HEK293 (cell line): ENCODE data around the gene CCDC136.

Experiments used
- CTCF ChIA-PET: fragments of 350-600 bp; formaldehyde crosslinking; extraction: SDS; loops from one replicate; lab custom pipeline; 2021; ENCODE audit warnings: antibody characterized with exemption; lab: Yijun Ruan, JAX
- POLR2A ChIA-PET: fragments of 300-600 bp; formaldehyde crosslinking; extraction: SDS; loops from one replicate; lab custom pipeline; 2020; ENCODE audit warnings: antibody characterized with exemption, inconsistent platforms; lab: Yijun Ruan, JAX
- H3K27ac ChIP-seq: fragments of 200-500 bp; sonication (Bioruptor generic); 2 replicates; pipeline ENCODE4 v1.5.1; 2014; ENCODE audit warnings: low read depth, low read length, control low read depth, inconsistent platforms; ENCODE audit errors: extremely low read depth
- H3K36me3 ChIP-seq, 2 experiments: fragments of 200-500 bp in 1 of 2; sonication (Bioruptor generic) in 1 of 2; 1 replicate in 1 of 2; 2 replicates in 1 of 2; pipeline ENCODE4 v1.5.1; 2014 to 2017; ENCODE audit warnings: inconsistent platforms in 2 of 2, low read length in 2 of 2; ENCODE audit not compliant: control insufficient read depth in 2 of 2, insufficient read depth in 1 of 2
- H3K4me1 ChIP-seq: fragments of 200-500 bp; sonication (Bioruptor generic); 2 replicates; pipeline ENCODE4 v1.5.1; 2014; ENCODE audit warnings: mild to moderate bottlenecking, low read length, inconsistent platforms; ENCODE audit not compliant: control insufficient read depth, insufficient read depth
- H3K4me3 ChIP-seq: 2 replicates; pipeline ENCODE4 v1.5.1; 2011; ENCODE audit warnings: low read depth, mild to moderate bottlenecking, control low read depth, low read length, moderate library complexity
- H3K9me3 ChIP-seq: fragments of 200-500 bp; sonication (Bioruptor generic); 2 replicates; pipeline ENCODE4 v1.5.1; 2014; ENCODE audit warnings: low read depth, low read length, inconsistent platforms; ENCODE audit not compliant: control insufficient read depth, insufficient read depth
- BCL11A ChIP-seq: fragments of 450-650 bp; formaldehyde crosslinking; IDR thresholded peaks from 2 replicates; pipeline ENCODE4 v1.5.1; 2016; ENCODE audit warnings: low read depth, missing biosample characterization, missing genetic modification characterization
- EGR2 ChIP-seq: fragments of 450-650 bp; formaldehyde crosslinking; IDR thresholded peaks from 2 replicates; pipeline ENCODE4 v1.5.1; 2016; ENCODE audit warnings: low read depth, missing biosample characterization, missing genetic modification characterization
- GLI2 ChIP-seq: fragments of 450-650 bp; formaldehyde crosslinking; IDR thresholded peaks from 2 replicates; pipeline ENCODE4; 2017; ENCODE audit warnings: missing biosample characterization, missing genetic modification characterization, low read depth, borderline replicate concordance
- HIC1 ChIP-seq: fragments of 450-650 bp; formaldehyde crosslinking; IDR thresholded peaks from 2 replicates; pipeline ENCODE4 v1.5.1; 2016; ENCODE audit warnings: missing biosample characterization, missing genetic modification characterization
- KLF9 ChIP-seq: fragments of 450-650 bp; formaldehyde crosslinking; IDR thresholded peaks from 2 replicates; pipeline ENCODE4 v1.5.1; 2016; ENCODE audit warnings: missing biosample characterization, missing genetic modification characterization, low read depth
- PBX3 ChIP-seq: sonication (generic); formaldehyde crosslinking; IDR thresholded peaks from 2 replicates; pipeline ENCODE4 v1.8.1; 2022; ENCODE audit warnings: mild to moderate bottlenecking, moderate library complexity, missing genetic modification reagents
- PRDM4 ChIP-seq: fragments of 450-650 bp; formaldehyde crosslinking; IDR thresholded peaks from 2 replicates; pipeline ENCODE4 v1.5.1; 2017; ENCODE audit warnings: missing biosample characterization, missing genetic modification characterization
- SETDB1 ChIP-seq: IDR thresholded peaks from one replicate; pipeline ENCODE4 v1.6.1; 2017; ENCODE audit warnings: mild to moderate bottlenecking, low read length, moderate library complexity, mixed read lengths; ENCODE audit not compliant: insufficient read length
- SP3 ChIP-seq: fragments of 450-650 bp; formaldehyde crosslinking; IDR thresholded peaks from 2 replicates; pipeline ENCODE4 v1.5.1; 2016; ENCODE audit warnings: missing biosample characterization, missing genetic modification characterization
- ZFHX2 ChIP-seq: fragments of 450-650 bp; formaldehyde crosslinking; conservative IDR thresholded peaks from 2 replicates; pipeline ENCODE4 v1.5.1; 2016; ENCODE audit warnings: missing biosample characterization, missing genetic modification characterization
- ZNF112 ChIP-seq: fragments of 450-650 bp; formaldehyde crosslinking; IDR thresholded peaks from 2 replicates; pipeline ENCODE4 v1.5.0; 2017; ENCODE audit warnings: missing biosample characterization, missing genetic modification characterization
- ZNF138 ChIP-seq: fragments of 450-650 bp; formaldehyde crosslinking; IDR thresholded peaks from 2 replicates; pipeline ENCODE4 v1.5.1; 2016; ENCODE audit warnings: missing biosample characterization, missing genetic modification characterization, borderline replicate concordance
- ZNF16 ChIP-seq: fragments of 450-650 bp; formaldehyde crosslinking; IDR thresholded peaks from 2 replicates; pipeline ENCODE4 v1.5.1; 2016; ENCODE audit warnings: low read depth, missing biosample characterization, missing genetic modification characterization
- ZNF169 ChIP-seq: fragments of 450-650 bp; formaldehyde crosslinking; IDR thresholded peaks from 2 replicates; pipeline ENCODE4 v1.5.1; 2016; ENCODE audit warnings: missing biosample characterization, missing genetic modification characterization
- ZNF174 ChIP-seq: fragments of 450-650 bp; formaldehyde crosslinking; IDR thresholded peaks from 2 replicates; pipeline ENCODE4 v1.5.0; 2017; ENCODE audit warnings: missing biosample characterization, mild to moderate bottlenecking, missing genetic modification characterization
- ZNF214 ChIP-seq: fragments of 450-650 bp; formaldehyde crosslinking; IDR thresholded peaks from 2 replicates; pipeline ENCODE4 v1.5.1; 2017; ENCODE audit warnings: missing biosample characterization, mild to moderate bottlenecking, missing genetic modification characterization, borderline replicate concordance
- ZNF24 ChIP-seq: fragments of 450-650 bp; formaldehyde crosslinking; IDR thresholded peaks from 2 replicates; pipeline ENCODE4 v1.5.1; 2016; ENCODE audit warnings: missing biosample characterization, missing genetic modification characterization
- ZNF449 ChIP-seq: fragments of 450-650 bp; formaldehyde crosslinking; IDR thresholded peaks from 2 replicates; pipeline ENCODE4 v1.5.1; 2017; ENCODE audit warnings: missing biosample characterization, mild to moderate bottlenecking, missing genetic modification characterization, moderate library complexity
- ZNF529 ChIP-seq: fragments of 450-650 bp; formaldehyde crosslinking; IDR thresholded peaks from 2 replicates; pipeline ENCODE4 v1.5.1; 2017; ENCODE audit warnings: missing genetic modification characterization, missing biosample characterization; ENCODE audit not compliant: insufficient replicate concordance
- ZNF704 ChIP-seq: fragments of 450-650 bp; formaldehyde crosslinking; IDR thresholded peaks from 2 replicates; pipeline ENCODE4 v1.5.1; 2016; ENCODE audit warnings: missing biosample characterization, missing genetic modification characterization
- ZNF830 ChIP-seq: fragments of 450-650 bp; IDR thresholded peaks from 2 replicates; pipeline ENCODE4 v1.5.0; 2018; ENCODE audit warnings: missing biosample characterization, missing genetic modification characterization, low read depth, mild to moderate bottlenecking, moderate library complexity
- ZSCAN5A ChIP-seq: fragments of 450-650 bp; formaldehyde crosslinking; IDR thresholded peaks from 2 replicates; pipeline ENCODE4 v1.5.1; 2016; ENCODE audit warnings: missing biosample characterization, missing genetic modification characterization

Gene CCDC136

GRCh38 chr7:128845475-128845874, 53.7 kb downstream of the CCDC136 start (continued):
- no peak for TF ChIP-seq PRDM4 (tag by site-specific recombination)

- ChIA-PET CTCF (interaction anchor here (0.5 kb wide), 1 partner anchor 246 kb away, joined by 3 read pairs; no protein-coding TSS in a partner anchor), POLR2A (no interaction called here)
- Histone ChIP-seq H3K36me3 (peaks cover 0 to 94% of the 10 kb centered on the region in 2 experiments; a peak in 1 of 3 replicates), H3K27ac (no peak overlapping the region), H3K4me3 (no peak overlapping the region), H3K9me3 (no peaks in the 10 kb centered on the region), H3K4me1 (no peaks in the 10 kb centered on the region)
- TF ChIP-seq ZNF24 (tag by site-specific recombination) (no peak), ZNF169 (tag by site-specific recombination) (no peak), EGR2 (peak; percentile 59), ZFHX2 (tag by site-specific recombination) (peak; percentile 58), HIC1 (tag by site-specific recombination) (0 out of 2 replicates have a peak, but pooled peaks have one; percentile 28), KLF9 (tag by site-specific recombination) (0 out of 2 replicates have a peak, but pooled peaks have one; percentile 32)
Measured at GRCh38 chr7:128845987-128846386, 54.2 kb downstream of the CCDC136 start.

- ChIA-PET POLR2A (interaction anchor here (0.6 kb wide), 1 partner anchor 15 kb away, joined by 3 read pairs; no protein-coding TSS in a partner anchor), CTCF (interaction anchor here (0.6 kb wide), 1 partner anchor 124 kb away, joined by 3 read pairs; no protein-coding TSS in a partner anchor)
- peaks cover 0 to 93% of the 10 kb centered on the region in 2 experiments; a peak in 1 of 3 replicates for H3K36me3 ChIP-seq
- H3K27ac ChIP-seq: no peak overlapping the region
- no peaks in the 10 kb centered on the region for H3K9me3 ChIP-seq
- no peak overlapping the region for H3K4me3 ChIP-seq
- TF ChIP-seq ZNF138 (tag by site-specific recombination) (no peak), ZSCAN5A (tag by site-specific recombination) (no peak), KLF9 (tag by site-specific recombination) (no peak), ZNF112 (no peak), SP3 (no peak), ZNF16 (tag by site-specific recombination) (no peak), ZNF174 (tag by site-specific recombination) (no peak), ZNF704 (tag by site-specific recombination) (no peak), ZNF449 (tag by site-specific recombination) (no peak), SETDB1 (no peak), ZNF214 (tag by site-specific recombination) (no peak), PBX3 (CRISPR knock-in tag) (no peak), BCL11A (tag by site-specific recombination) (no peak), GLI2 (tag by site-specific recombination) (no peak), ZNF529 (tag by site-specific recombination) (no peak), ZNF830 (tag by site-specific recombination) (no peak)
- H3K4me1 ChIP-seq: no peaks in the 10 kb centered on the region
Measured at GRCh38 chr7:128846781-128847444, 55.1 kb downstream of the CCDC136 start.
